Mesodermal cell (in vitro differentiated cells): ENCODE results near the gene RUFY3.
"Not testable (repeated sequence)": the region's sequence is repeated elsewhere in the genome, so short reads cannot be mapped to it uniquely, and the experiment has no call there.

Experiments used
- H3K27ac ChIP-seq: 2 replicates; pipeline ENCODE4 v1.7.0; 2013; ENCODE audit warnings: mild to moderate bottlenecking, low read depth, low read length, moderate library complexity; ENCODE audit not compliant: severe bottlenecking
- H3K36me3 ChIP-seq: 2 replicates; pipeline ENCODE4 v1.7.1; 2013; ENCODE audit warnings: mild to moderate bottlenecking, low read length, moderate library complexity; ENCODE audit not compliant: control insufficient read depth, insufficient read depth
- H3K4me1 ChIP-seq: one replicate; pipeline ENCODE4 v1.7.1; 2013; ENCODE audit warnings: mild to moderate bottlenecking, low read length; ENCODE audit not compliant: insufficient read depth, control insufficient read depth, poor library complexity, severe bottlenecking
- H3K4me3 ChIP-seq: 2 replicates; pipeline ENCODE4 v1.7.0; 2013; ENCODE audit warnings: low read length, control low read depth, mild to moderate bottlenecking; ENCODE audit not compliant: insufficient read depth, poor library complexity, severe bottlenecking; ENCODE audit errors: extremely low read depth
- H3K9me3 ChIP-seq: 2 replicates; pipeline ENCODE4 v1.7.1; 2013; ENCODE audit warnings: mild to moderate bottlenecking, low read length, moderate library complexity; ENCODE audit not compliant: control insufficient read depth
- WGBS, 2 experiments: methylation state at CpG; one replicate each; pipeline ENCODE4 v1.1.5; 2013; ENCODE audit warnings: missing lambda C conversion rate in 2 of 2; ENCODE audit not compliant: insufficient coverage in 2 of 2; 5-methylcytosine and 5-hydroxymethylcytosine counted together

Gene RUFY3

GRCh38 chr4:70735915-70736314 is 14.2 kb downstream of the RUFY3 start:
- H3K36me3 ChIP-seq, H3K9me3 ChIP-seq, H3K4me3 ChIP-seq, H3K27ac ChIP-seq: not testable (repeated sequence)
- WGBS, 2 experiments = 83% methylated on average over 1 of the region's 2 CpGs; no CpG with 5 or more reads in 1 of the 2 experiments
- H3K4me1 ChIP-seq = peaks cover 18% of the 10 kb centered on the region

GRCh38 chr4:70737006-70737405 is 15.2 kb downstream of the RUFY3 start:
- H3K4me1 ChIP-seq = peaks cover 18% of the 10 kb centered on the region
- H3K27ac ChIP-seq = no peak overlapping the region

DNA sequence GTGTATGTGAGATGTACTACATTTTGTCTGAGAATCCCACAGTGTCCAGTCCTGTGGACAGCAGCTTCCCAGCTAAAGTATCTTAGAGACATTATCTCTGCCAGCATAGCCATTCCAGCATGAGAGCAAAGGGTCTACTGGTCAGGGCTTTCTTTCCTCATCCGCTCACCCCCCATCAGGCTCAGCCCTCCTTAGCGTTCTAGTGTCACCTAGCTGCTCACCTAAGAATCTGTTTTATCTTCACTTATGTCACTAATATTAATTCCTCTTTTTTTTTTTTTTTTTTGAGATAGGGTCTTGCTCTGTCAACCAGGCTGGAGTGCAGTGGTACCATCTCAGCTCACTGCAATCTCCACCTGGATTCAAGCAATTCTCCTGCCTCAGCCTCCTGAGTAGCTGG is 15.6 kb downstream of the RUFY3 start:
- Histone ChIP-seq H3K36me3 (no peaks in the 10 kb centered on the region), H3K9me3 (no peaks in the 10 kb centered on the region), H3K27ac (no peak overlapping the region), H3K4me1 (peaks cover 18% of the 10 kb centered on the region), H3K4me3 (no peak overlapping the region)
- 100% methylated on average over 1 of the region's 2 CpGs for WGBS, 2 experiments

More at GRCh38 chr4:70737006-70737405, 15.2 kb downstream of the RUFY3 start:
- H3K9me3 ChIP-seq = no peaks in the 10 kb centered on the region
- H3K4me3 ChIP-seq = no peak overlapping the region
- no peaks in the 10 kb centered on the region for H3K36me3 ChIP-seq
- WGBS, 2 experiments = 89% methylated on average over 1 of the region's 1 CpG; no CpG with 5 or more reads in 1 of the 2 experiments

DNA sequence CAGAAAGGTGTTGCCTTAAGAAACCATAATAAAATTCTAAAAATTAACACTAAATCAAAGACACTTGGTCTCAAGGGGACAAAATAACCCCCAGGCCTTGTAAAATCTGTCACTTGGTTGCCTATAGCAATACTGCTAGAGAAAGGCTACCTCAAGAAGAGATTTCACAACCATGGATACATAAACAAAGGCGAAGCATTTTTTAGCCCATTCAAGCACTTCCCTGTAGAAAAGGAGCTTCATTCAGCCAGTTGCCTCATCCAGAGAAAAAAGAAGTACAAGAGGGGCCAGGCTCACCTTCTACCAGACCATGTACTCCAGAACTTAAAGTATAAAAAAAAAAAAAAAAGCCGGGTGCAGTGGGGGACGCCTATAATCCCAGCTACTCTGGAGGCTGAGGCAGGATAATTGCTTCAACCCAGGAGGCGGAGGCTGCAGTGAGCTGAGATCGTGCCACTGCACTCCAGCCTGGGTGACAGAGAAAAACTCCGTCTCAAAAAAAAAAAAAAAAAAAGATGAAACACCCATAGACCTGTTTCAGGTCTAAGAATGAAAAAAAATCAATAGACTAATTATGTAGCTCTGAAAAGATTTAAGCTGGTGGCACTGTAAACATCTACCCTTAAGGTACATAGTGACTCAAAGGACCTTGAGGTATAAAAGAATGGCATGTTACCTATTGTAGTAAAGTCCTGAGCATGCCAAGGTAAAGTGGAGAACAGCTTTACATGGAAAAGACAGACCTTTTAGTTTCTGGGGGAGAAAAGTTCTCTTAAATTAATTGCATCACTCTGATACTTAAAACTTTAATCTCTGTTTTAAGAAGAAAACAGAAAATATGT is 18.0 kb downstream of the RUFY3 start:
- H3K36me3 ChIP-seq = no peaks in the 10 kb centered on the region
- 62 to 100% methylated on average over 1 to 5 of the region's 6 CpGs for WGBS, 2 experiments
- no peaks in the 10 kb centered on the region for H3K9me3 ChIP-seq
- no peak overlapping the region for H3K27ac ChIP-seq
- H3K4me1 ChIP-seq = peaks cover 7% of the 10 kb centered on the region
- no peak overlapping the region for H3K4me3 ChIP-seq

DNA sequence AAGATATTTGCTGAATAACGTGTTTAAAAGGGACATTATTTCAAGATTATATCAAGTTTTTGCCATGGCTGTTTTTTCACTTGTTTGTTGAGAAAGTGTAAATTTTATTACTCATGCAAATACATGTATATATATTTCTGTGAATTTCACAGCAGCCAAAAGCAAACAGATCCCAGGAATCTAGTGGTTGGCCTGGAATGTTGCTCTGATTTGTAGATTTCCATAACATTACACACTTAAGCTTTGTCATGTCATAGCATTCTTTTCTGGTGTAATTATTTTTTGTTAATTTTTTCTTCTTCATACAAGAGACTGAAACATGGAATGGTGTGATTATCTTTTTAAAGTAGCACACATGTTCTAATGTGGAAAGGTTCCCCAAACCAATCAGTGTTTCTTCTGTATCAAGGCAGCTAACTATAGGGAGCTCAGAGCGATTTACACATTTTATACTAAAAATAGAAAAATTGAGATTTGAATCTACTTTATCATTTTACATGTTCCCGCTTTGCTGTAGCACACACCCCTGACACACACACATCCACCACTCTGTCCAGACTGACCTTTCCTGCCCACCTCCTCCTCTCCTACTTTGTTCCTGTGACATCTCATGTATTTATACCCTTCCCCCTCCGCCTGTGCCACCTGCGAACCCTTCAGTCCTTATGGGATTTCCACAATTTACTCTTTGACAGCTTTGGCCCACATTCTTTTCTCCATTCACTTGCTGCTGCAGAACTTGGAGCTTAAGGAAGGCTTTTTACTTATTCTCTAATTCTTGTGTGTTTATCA is 20.3 kb downstream of the RUFY3 start:
- no peak overlapping the region for H3K27ac ChIP-seq
- H3K4me1 ChIP-seq = peaks cover 5% of the 10 kb centered on the region
- no peaks in the 10 kb centered on the region for H3K36me3 ChIP-seq
- no peaks in the 10 kb centered on the region for H3K9me3 ChIP-seq
- 96 to 100% methylated on average over 1 to 3 of the region's 5 CpGs for WGBS, 2 experiments
- no peak overlapping the region for H3K4me3 ChIP-seq

DNA sequence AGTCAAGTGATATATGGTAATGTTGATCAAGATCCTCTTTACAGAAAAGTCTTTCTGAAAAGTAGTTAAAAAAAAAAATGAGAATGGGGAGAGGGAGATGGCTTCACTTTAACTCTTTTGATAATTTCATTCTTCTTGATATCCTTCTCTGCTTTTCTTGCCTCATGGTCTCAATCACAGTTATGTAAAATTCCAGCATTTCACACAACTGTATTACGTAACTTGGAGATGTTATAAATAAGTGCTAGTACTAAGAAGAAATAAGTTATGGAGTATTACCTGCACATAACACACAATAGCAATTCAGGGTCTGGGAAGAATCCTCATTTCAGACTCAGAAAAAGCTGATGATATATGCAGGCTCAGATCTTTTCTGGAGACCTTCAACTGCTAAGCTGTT is 22.0 kb downstream of the RUFY3 start:
- no peak overlapping the region for H3K27ac ChIP-seq
- H3K4me3 ChIP-seq = no peak overlapping the region
- peaks cover 5% of the 10 kb centered on the region for H3K4me1 ChIP-seq
- WGBS, 2 experiments = no CpG with 5 or more reads among the region's 1 CpG
- peaks cover 4% of the 10 kb centered on the region for H3K36me3 ChIP-seq
- no peaks in the 10 kb centered on the region for H3K9me3 ChIP-seq

GRCh38 chr4:70746179-70746839 is 24.5 kb downstream of the RUFY3 start:
- no peak overlapping the region for H3K27ac ChIP-seq
- no peak overlapping the region for H3K4me3 ChIP-seq
- no peaks in the 10 kb centered on the region for H3K4me1 ChIP-seq
- 96 to 100% methylated on average over 5 to 7 of the region's 9 CpGs for WGBS, 2 experiments
- no peaks in the 10 kb centered on the region for H3K9me3 ChIP-seq
- H3K36me3 ChIP-seq = peaks cover 4% of the 10 kb centered on the region

- H3K27ac ChIP-seq = no peak overlapping the region
- peaks cover 4% of the 10 kb centered on the region for H3K36me3 ChIP-seq
- H3K4me3 ChIP-seq = no peak overlapping the region
- WGBS, 2 experiments = 96% methylated on average over 3 of the region's 3 CpGs
- H3K9me3 ChIP-seq = no peaks in the 10 kb centered on the region
- no peaks in the 10 kb centered on the region for H3K4me1 ChIP-seq
Measured at GRCh38 chr4:70747874-70748273, 26.1 kb downstream of the RUFY3 start.

- no peaks in the 10 kb centered on the region for H3K9me3 ChIP-seq
- WGBS, 2 experiments = no CpG with 5 or more reads among the region's 1 CpG
- H3K27ac ChIP-seq = no peak overlapping the region
- H3K4me3 ChIP-seq = no peak overlapping the region
- H3K36me3 ChIP-seq = peaks cover 4% of the 10 kb centered on the region
- H3K4me1 ChIP-seq = no peaks in the 10 kb centered on the region
Measured at GRCh38 chr4:70749313-70749712, 27.5 kb downstream of the RUFY3 start.

DNA sequence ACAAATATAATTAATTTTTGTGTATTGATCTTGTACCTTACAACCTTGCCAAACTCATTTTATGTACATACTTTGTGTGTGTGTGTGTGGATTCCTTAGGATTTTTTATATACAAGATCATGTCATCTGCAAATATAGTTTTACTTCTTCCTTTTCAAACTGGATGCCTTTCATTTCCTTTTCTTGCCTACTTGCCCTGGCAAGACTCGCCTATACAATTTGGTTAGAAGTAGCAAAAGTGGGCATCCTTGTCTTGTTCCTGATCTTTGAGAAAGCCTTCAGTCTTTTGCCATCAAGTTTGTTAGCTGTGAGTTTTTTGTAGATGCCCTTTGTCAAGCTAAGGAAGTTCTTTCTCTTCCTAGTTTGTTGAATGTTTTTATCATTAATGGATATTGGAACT is 30.5 kb downstream of the RUFY3 start:
- Histone ChIP-seq H3K4me3 (no peak overlapping the region), H3K36me3 (peaks cover 4% of the 10 kb centered on the region), H3K27ac (no peak overlapping the region), H3K9me3 (no peaks in the 10 kb centered on the region), H3K4me1 (no peaks in the 10 kb centered on the region)
- WGBS, 2 experiments = no CpG with 5 or more reads among the region's 1 CpG
